Measurements from ENCODE around the gene ZNF77.

DNA sequence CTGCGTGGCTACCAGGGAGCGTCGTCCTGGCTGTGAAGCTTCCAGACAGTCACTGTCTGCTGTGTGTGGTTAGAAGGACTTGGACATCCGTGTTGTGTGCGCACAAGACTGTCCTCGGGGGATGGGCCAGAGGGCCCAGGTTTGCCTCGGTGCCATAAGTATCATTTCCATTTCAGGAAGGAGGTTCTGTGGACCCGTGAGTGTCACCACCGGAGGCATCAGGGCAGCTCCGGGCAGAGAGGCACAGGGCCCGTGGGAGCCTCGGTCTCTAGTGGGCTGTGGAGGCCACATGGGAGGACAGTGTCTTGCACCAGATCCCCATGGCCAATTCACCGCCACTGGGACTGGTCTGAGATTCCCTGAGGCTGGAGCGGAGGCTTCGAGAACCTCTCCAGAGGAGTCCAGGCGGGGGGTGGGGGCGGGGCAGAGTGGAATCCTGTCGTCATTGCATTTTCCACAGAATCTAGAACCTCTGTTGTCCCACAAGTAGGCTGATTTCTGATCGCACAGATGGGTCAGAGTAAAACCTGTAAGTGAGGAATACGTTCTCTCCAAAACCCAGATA lies 38.1 kb downstream of the ZNF77 start:
- TF ChIP-seq CTCF (IDR thresholded peaks at IDR 0.05): no peak
- TF ChIP-seq POLR2A (IDR thresholded peaks at IDR 0.05): no peak
